Measurements from ENCODE around the gene PRR23E. TPM values are rescaled to one million over a fixed set of nuclear protein-coding genes. Genes with fewer than 3 reads are reported as not detected.

PRR23E gene
- total and polyA plus RNA-seq, 7 donors: not detected

GRCh38 chr3:127221446-127222035, 28.6 kb downstream of the PRR23E start:
- intact Hi-C loops (cut with DNase I): no loop called here
- Histone ChIP-seq H3K4me1 (peaks cover 0 to 10% (median 7%) of the 10 kb centered on the region in 4 donors), H3K9me3 (peaks cover 0 to 5% (median under 1%) of the 10 kb centered on the region in 4 donors), H3K4me3 (no peak overlapping the region), H3K27me3 (peaks cover 0 to 21% (median 4%) of the 10 kb centered on the region in 3 donors), H3K27ac (no peak overlapping the region), H3K36me3 (no peaks in the 10 kb centered on the region)
- TF ChIP-seq EP300 (IDR thresholded peaks at IDR 0.05): no peak
- TF ChIP-seq POLR2A (IDR thresholded peaks at IDR 0.05): no peak
- TF ChIP-seq POLR2AphosphoS5 (IDR thresholded peaks at IDR 0.05): no peak
- TF ChIP-seq CTCF (IDR thresholded peaks at IDR 0.05): no peak
- 68 to 70% methylated on average over 10 of the region's 10 CpGs for WGBS, 2 donors
- no peak for DNase-seq

- H3K4me3 ChIP-seq: no peak overlapping the region
- DNase-seq: no peak
- H3K4me1 ChIP-seq: peaks cover 0 to 10% (median 7%) of the 10 kb centered on the region in 4 donors
- H3K27me3 ChIP-seq: peaks cover 0 to 21% (median 4%) of the 10 kb centered on the region in 3 donors
- TF ChIP-seq CTCF (IDR thresholded peaks at IDR 0.05) (no peak), POLR2A (IDR thresholded peaks at IDR 0.05) (no peak), POLR2AphosphoS5 (IDR thresholded peaks at IDR 0.05) (no peak), EP300 (IDR thresholded peaks at IDR 0.05) (no peak)
- H3K9me3 ChIP-seq: peaks cover 0 to 5% (median 1%) of the 10 kb centered on the region in 4 donors
- H3K27ac ChIP-seq: no peak overlapping the region
- no peaks in the 10 kb centered on the region for H3K36me3 ChIP-seq
- 76 to 88% methylated on average over 4 of the region's 4 CpGs for WGBS, 2 donors
- intact Hi-C loops (cut with DNase I): no loop called here
These were observed 29.2 kb downstream of the PRR23E start for GRCh38 chr3:127222163-127222562.

- WGBS, 2 donors: 78 to 86% methylated on average over 13 of the region's 13 CpGs
- H3K4me3 ChIP-seq: no peak overlapping the region
- peaks cover 0 to 10% (median 7%) of the 10 kb centered on the region in 4 donors for H3K4me1 ChIP-seq
- H3K9me3 ChIP-seq: peaks cover 0 to 5% (median 1%) of the 10 kb centered on the region in 4 donors
- intact Hi-C loops (cut with DNase I): no loop called here
- H3K36me3 ChIP-seq: no peaks in the 10 kb centered on the region
- no peak for TF ChIP-seq CTCF (IDR thresholded peaks at IDR 0.05)
- no peak for TF ChIP-seq POLR2A (IDR thresholded peaks at IDR 0.05)
- TF ChIP-seq EP300 (IDR thresholded peaks at IDR 0.05): no peak
- TF ChIP-seq POLR2AphosphoS5 (IDR thresholded peaks at IDR 0.05): no peak
- DNase-seq: no peak
- H3K27me3 ChIP-seq: peaks cover 0 to 21% (median 4%) of the 10 kb centered on the region in 3 donors
- no peak overlapping the region for H3K27ac ChIP-seq
These were observed 29.7 kb downstream of the PRR23E start for GRCh38 chr3:127222664-127223063.

- H3K4me1 ChIP-seq: peaks cover 0 to 10% (median 7%) of the 10 kb centered on the region in 4 donors
- H3K4me3 ChIP-seq: no peak overlapping the region
- no peak overlapping the region for H3K27ac ChIP-seq
- WGBS, 2 donors: 51 to 71% methylated on average over 8 of the region's 8 CpGs
- TF ChIP-seq EP300 (IDR thresholded peaks at IDR 0.05) (no peak), CTCF (IDR thresholded peaks at IDR 0.05) (no peak), POLR2A (IDR thresholded peaks at IDR 0.05) (no peak), POLR2AphosphoS5 (IDR thresholded peaks at IDR 0.05) (no peak)
- H3K36me3 ChIP-seq: no peaks in the 10 kb centered on the region
- intact Hi-C loops (cut with DNase I): no loop called here
- DNase-seq: no peak
- H3K9me3 ChIP-seq: peaks cover 0 to 5% (median 1%) of the 10 kb centered on the region in 4 donors
- H3K27me3 ChIP-seq: peaks cover 0 to 21% (median 4%) of the 10 kb centered on the region in 3 donors
These were observed 31.2 kb downstream of the PRR23E start for GRCh38 chr3:127224118-127224517.
